SKM-1 treated with dmso at 0.1 percent for 144 hours (cell line): ENCODE results near the gene CORO6.

ENCODE experiments used
- DNase-seq: peaks from one replicate; lab custom pipeline; 2025; ENCODE audit not compliant: unreplicated experiment; lab: John Stamatoyannopoulos, UW

The CORO6 gene

GRCh38 chr17:29633886-29634285 is 11.2 kb upstream of the CORO6 start:
- DNase-seq = no peak

GRCh38 chr17:29630630-29631193 is 8.0 kb upstream of the CORO6 start:
- DNase-seq = no peak

- DNase-seq = no peak
Observed at GRCh38 chr17:29629839-29630238, 7.1 kb upstream of the CORO6 start.

GRCh38 chr17:29628644-29629043 is 5.9 kb upstream of the CORO6 start:
- no peak for DNase-seq

GRCh38 chr17:29627951-29628350 is 5.2 kb upstream of the CORO6 start:
- DNase-seq = no peak

- DNase-seq = no peak
Observed at GRCh38 chr17:29625037-29625750, 2.5 kb upstream of the CORO6 start.

- no peak for DNase-seq
Observed at GRCh38 chr17:29624586-29624985, 1.9 kb upstream of the CORO6 start.

GRCh38 chr17:29623283-29623647 is 553 bp upstream of the CORO6 start:
- no peak for DNase-seq

- no peak for DNase-seq
Observed at GRCh38 chr17:29621751-29622194, 939 bp downstream of the CORO6 start.

GRCh38 chr17:29620779-29621500 is 1.8 kb downstream of the CORO6 start:
- DNase-seq = no peak

GRCh38 chr17:29620271-29620670 is 2.4 kb downstream of the CORO6 start:
- DNase-seq = no peak

- DNase-seq = no peak
Observed at GRCh38 chr17:29619251-29619650, 3.5 kb downstream of the CORO6 start.

- no peak for DNase-seq
Observed at GRCh38 chr17:29618272-29619065, 4.2 kb downstream of the CORO6 start.

GRCh38 chr17:29617481-29618271 is 5.0 kb downstream of the CORO6 start:
- peak; percentile 68 for DNase-seq

GRCh38 chr17:29617125-29617480 is 5.6 kb downstream of the CORO6 start:
- DNase-seq = peak; percentile 79

- DNase-seq = no peak
Observed at GRCh38 chr17:29616300-29617048, 6.2 kb downstream of the CORO6 start.

- peak; percentile 56 for DNase-seq
Observed at GRCh38 chr17:29615492-29616299, 7.0 kb downstream of the CORO6 start.

GRCh38 chr17:29615048-29615385 is 7.7 kb downstream of the CORO6 start:
- no peak for DNase-seq

- no peak for DNase-seq
Observed at GRCh38 chr17:29614349-29615047, 8.2 kb downstream of the CORO6 start.
